ENCODE data around the gene PTMA.

Gene PTMA

GRCh38 chr2:231715988-231716616 is 7.8 kb downstream of the PTMA start:
- H3K27me3 ChIP-seq (ENCODE audit: low read length), result no peaks in the 10 kb centered on the region
- no peaks in the 10 kb centered on the region for H3K9me2 ChIP-seq (replicated peaks; ENCODE audit: insufficient read depth, low read length)
- peaks cover 45% of the 10 kb centered on the region for H3F3A ChIP-seq (ENCODE audit: insufficient read depth)
- no peaks in the 10 kb centered on the region for H3K9me3 ChIP-seq (ENCODE audit: insufficient read depth, low read length)
- peaks cover 12% of the 10 kb centered on the region; the same call in 1 of the 2 replicates for H4K20me1 ChIP-seq (ENCODE audit: low read depth, low read length)
- no peak overlapping the region for H2AFZ ChIP-seq (ENCODE audit: low read depth, low read length, severe bottlenecking)
- no peak overlapping the region for H3K4me2 ChIP-seq (ENCODE audit: low read depth, low read length, poor library complexity, severe bottlenecking)
- H3K79me2 ChIP-seq (ENCODE audit: insufficient read depth, low read length), result peaks cover 18% of the 10 kb centered on the region
- H3K9ac ChIP-seq (ENCODE audit: low read length), result no peak overlapping the region
- peaks cover 20% of the 10 kb centered on the region for H3K36me3 ChIP-seq (ENCODE audit: low read length)
- H3K27ac ChIP-seq (ENCODE audit: low read depth, low read length), result peak overlapping the region; percentile 47
- TF ChIP-seq CTCF (IDR thresholded peaks at IDR 0.05; ENCODE audit: insufficient read depth, low read length, poor library complexity, severe bottlenecking) (no peak), EZH2phosphoT487 (conservative IDR thresholded peaks at IDR 0.05; ENCODE audit: low read length) (no peak)
- no peak overlapping the region for H3K4me3 ChIP-seq (ENCODE audit: insufficient read depth, low read length, poor library complexity, severe bottlenecking)

GRCh38 chr2:231716666-231717280 is 8.4 kb downstream of the PTMA start:
- H2AFZ ChIP-seq (ENCODE audit: low read depth, low read length, severe bottlenecking), result no peak overlapping the region
- 0 out of 2 replicates have a peak overlapping the region, but pooled peaks have one; percentile 4 for H3K9ac ChIP-seq (ENCODE audit: low read length)

GRCh38 chr2:231717281-231718171 is 9.2 kb downstream of the PTMA start:
- H3K79me2 ChIP-seq (ENCODE audit: insufficient read depth, low read length), result peaks cover 3% of the 10 kb centered on the region
- no peak for TF ChIP-seq EZH2phosphoT487 (conservative IDR thresholded peaks at IDR 0.05; ENCODE audit: low read length)
- TF ChIP-seq CTCF (IDR thresholded peaks at IDR 0.05; ENCODE audit: insufficient read depth, low read length, poor library complexity, severe bottlenecking), result no peak
- H3K4me3 ChIP-seq (ENCODE audit: insufficient read depth, low read length, poor library complexity, severe bottlenecking), result peak overlapping the region; percentile 46
- peak overlapping the region; percentile 65 for H3K9ac ChIP-seq (ENCODE audit: low read length)
- peak overlapping the region; percentile 81 for H3K27ac ChIP-seq (ENCODE audit: low read depth, low read length)
- H3K9me2 ChIP-seq (replicated peaks; ENCODE audit: insufficient read depth, low read length), result no peaks in the 10 kb centered on the region
- H4K20me1 ChIP-seq (ENCODE audit: low read depth, low read length), result no peaks in the 10 kb centered on the region
- no peaks in the 10 kb centered on the region for H3K9me3 ChIP-seq (ENCODE audit: insufficient read depth, low read length)
- no peaks in the 10 kb centered on the region for H3K27me3 ChIP-seq (ENCODE audit: low read length)
- H3K36me3 ChIP-seq (ENCODE audit: low read length), result 0 out of 2 replicates have a peak, but pooled peaks cover 6% of the 10 kb centered on the region
- H3K4me2 ChIP-seq (ENCODE audit: low read depth, low read length, poor library complexity, severe bottlenecking), result peak overlapping the region; percentile 66
- H2AFZ ChIP-seq (ENCODE audit: low read depth, low read length, severe bottlenecking), result peak overlapping the region; percentile 30
- H3F3A ChIP-seq (ENCODE audit: insufficient read depth), result peaks cover 31% of the 10 kb centered on the region

More at GRCh38 chr2:231716666-231717280, 8.4 kb downstream of the PTMA start:
- no peaks in the 10 kb centered on the region for H3K9me2 ChIP-seq (replicated peaks; ENCODE audit: insufficient read depth, low read length)
- peaks cover 5% of the 10 kb centered on the region; the same call in 1 of the 2 replicates for H4K20me1 ChIP-seq (ENCODE audit: low read depth, low read length)
- H3K4me3 ChIP-seq (ENCODE audit: insufficient read depth, low read length, poor library complexity, severe bottlenecking), result no peak overlapping the region
- peaks cover 39% of the 10 kb centered on the region for H3F3A ChIP-seq (ENCODE audit: insufficient read depth)
- H3K36me3 ChIP-seq (ENCODE audit: low read length), result peaks cover 13% of the 10 kb centered on the region
- H3K27me3 ChIP-seq (ENCODE audit: low read length), result no peaks in the 10 kb centered on the region
- peaks cover 11% of the 10 kb centered on the region for H3K79me2 ChIP-seq (ENCODE audit: insufficient read depth, low read length)
- TF ChIP-seq CTCF (IDR thresholded peaks at IDR 0.05; ENCODE audit: insufficient read depth, low read length, poor library complexity, severe bottlenecking) (no peak), EZH2phosphoT487 (conservative IDR thresholded peaks at IDR 0.05; ENCODE audit: low read length) (no peak)
- H3K4me2 ChIP-seq (ENCODE audit: low read depth, low read length, poor library complexity, severe bottlenecking), result peak overlapping the region; percentile 18
- H3K9me3 ChIP-seq (ENCODE audit: insufficient read depth, low read length), result no peaks in the 10 kb centered on the region
- peak overlapping the region; percentile 47 for H3K27ac ChIP-seq (ENCODE audit: low read depth, low read length)
